ENCODE measurements around the gene SRPK3.

Gene SRPK3

GRCh38 chrX:153765138-153766079 lies 15.4 kb upstream of the SRPK3 start:
- TF ChIP-seq CTCF (IDR thresholded peaks at IDR 0.05; ENCODE audit: extremely low read depth, missing control alignments): no peak
- DNase-seq (ENCODE audit: low spot score): no peak

DNA sequence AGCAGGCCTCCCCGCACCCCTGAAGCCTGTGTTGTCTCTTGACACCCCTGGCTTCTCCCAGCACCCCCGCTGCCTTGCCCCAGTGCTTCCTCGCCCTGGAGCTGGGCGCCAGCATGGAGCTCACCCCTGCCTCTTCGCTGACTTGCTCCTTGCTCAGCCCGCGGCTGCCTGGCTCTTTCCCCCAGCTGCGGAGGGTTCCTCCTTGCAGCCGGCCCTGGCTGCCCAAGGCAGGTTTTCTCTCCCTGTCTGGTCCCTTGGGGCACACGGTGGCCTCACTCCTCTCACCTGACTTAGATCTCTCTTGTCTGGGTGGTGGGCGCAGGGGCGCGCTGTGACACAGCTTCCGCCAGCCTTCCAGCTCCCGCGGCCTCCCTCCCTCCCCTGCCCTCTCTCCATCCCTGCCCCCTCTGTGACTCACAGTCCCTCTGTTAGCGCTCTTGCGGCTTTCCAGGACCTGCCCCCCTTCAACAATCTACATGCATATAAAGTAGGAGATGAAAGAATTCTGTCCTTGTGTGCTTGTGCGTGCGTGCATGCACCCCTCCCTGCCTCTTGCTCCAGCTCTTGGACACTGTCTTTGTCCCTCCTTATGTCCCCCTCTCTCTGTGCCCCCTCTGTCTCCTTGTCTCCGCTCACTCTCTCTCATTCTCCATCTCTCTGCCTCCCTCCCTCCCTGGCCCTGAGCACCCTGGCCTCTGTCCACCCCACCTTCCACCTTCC lies 14.6 kb upstream of the SRPK3 start:
- DNase-seq (ENCODE audit: low spot score): no peak
- no peak for TF ChIP-seq CTCF (IDR thresholded peaks at IDR 0.05; ENCODE audit: extremely low read depth, missing control alignments)

GRCh38 chrX:153766871-153767673 lies 13.8 kb upstream of the SRPK3 start:
- no peak for TF ChIP-seq CTCF (IDR thresholded peaks at IDR 0.05; ENCODE audit: extremely low read depth, missing control alignments)
- DNase-seq (ENCODE audit: low spot score): peak; percentile 6

- peak; percentile 4 for DNase-seq (ENCODE audit: low spot score)
- TF ChIP-seq CTCF (IDR thresholded peaks at IDR 0.05; ENCODE audit: extremely low read depth, missing control alignments): no peak
Measured at GRCh38 chrX:153767674-153768055, 13.2 kb upstream of the SRPK3 start.

GRCh38 chrX:153768311-153769157 lies 12.3 kb upstream of the SRPK3 start:
- no peak for TF ChIP-seq CTCF (IDR thresholded peaks at IDR 0.05; ENCODE audit: extremely low read depth, missing control alignments)
- peak; percentile 25 for DNase-seq (ENCODE audit: low spot score)

DNA sequence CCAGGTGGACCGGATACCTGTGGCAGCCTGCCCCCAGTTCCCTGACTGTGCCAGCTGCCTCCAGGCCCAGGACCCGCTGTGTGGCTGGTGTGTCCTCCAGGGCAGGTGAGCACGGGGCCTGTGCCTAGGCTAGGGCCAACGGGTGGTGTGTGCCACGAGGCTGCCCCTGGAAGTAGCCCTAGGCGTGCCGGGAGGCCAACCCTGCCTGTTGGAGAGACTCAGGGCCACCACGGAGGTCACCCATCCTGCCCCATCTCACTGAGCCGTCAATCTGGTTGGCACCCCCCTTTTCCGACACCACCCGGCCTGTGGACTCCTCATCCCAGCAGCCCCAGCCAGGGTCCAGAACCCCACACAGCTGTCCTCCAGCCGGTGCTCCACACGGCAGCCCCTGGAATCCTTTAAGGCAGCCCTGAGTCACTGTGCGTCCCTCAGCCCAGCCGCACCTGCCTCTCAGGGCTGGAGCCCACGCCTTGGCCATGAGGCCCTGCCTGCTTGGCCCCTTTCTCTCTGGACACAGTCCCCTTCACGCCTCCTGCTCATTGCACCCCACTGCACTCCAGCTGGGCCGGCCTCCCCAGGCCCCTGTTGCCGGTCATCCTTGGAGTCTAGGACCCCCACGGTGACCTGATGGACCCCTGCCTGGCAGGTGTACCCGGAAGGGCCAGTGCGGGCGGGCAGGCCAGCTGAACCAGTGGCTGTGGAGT lies 11.5 kb upstream of the SRPK3 start:
- no peak for TF ChIP-seq CTCF (IDR thresholded peaks at IDR 0.05; ENCODE audit: extremely low read depth, missing control alignments)
- DNase-seq (ENCODE audit: low spot score): peak; percentile 2
